HG03064 (cell line): Measurements from ENCODE around the gene DHPS.
"Not testable (repeated sequence)": the region's sequence is repeated elsewhere in the genome, so short reads cannot be mapped to it uniquely, and the experiment has no call there.

Experiments used
- ATAC-seq: cut with Tn5 transposase; IDR thresholded peaks from one replicate; pipeline ENCODE4 v1.9.1; 2021; ENCODE audit warnings: low read depth; ENCODE audit not compliant: unreplicated experiment

DHPS gene

GRCh38 chr19:12681074-12681987 lies at the start of gene DHPS:
Gene DHPS (minus strand): TSS chr19:12681880. CDS start chr19:12681766, 114 bp downstream.
- peak; percentile 58 for ATAC-seq

- no peak for ATAC-seq
Measured at GRCh38 chr19:12731337-12731736, 49.7 kb upstream of the DHPS start.

GRCh38 chr19:12730064-12730463 lies 48.4 kb upstream of the DHPS start:
- ATAC-seq: no peak

GRCh38 chr19:12727745-12728433 lies 46.2 kb upstream of the DHPS start:
- ATAC-seq: no peak

- ATAC-seq: no peak
Measured at GRCh38 chr19:12726988-12727316, 45.3 kb upstream of the DHPS start.

GRCh38 chr19:12725612-12726011 lies 43.9 kb upstream of the DHPS start:
- not testable (repeated sequence) for ATAC-seq

- no peak for ATAC-seq
Measured at GRCh38 chr19:12723641-12724426, 42.2 kb upstream of the DHPS start, which contains the start of gene TNPO2. Gene TNPO2 (minus strand): TSS chr19:12723932. CDS start chr19:12720977, 2,955 bp downstream.

GRCh38 chr19:12723381-12723640 lies 41.6 kb upstream of the DHPS start:
- ATAC-seq: no peak

GRCh38 chr19:12722566-12723380 lies 41.1 kb upstream of the DHPS start:
- ATAC-seq: peak; percentile 60

GRCh38 chr19:12721656-12722565 lies 40.2 kb upstream of the DHPS start:
- no peak for ATAC-seq

GRCh38 chr19:12720851-12721655 lies 39.4 kb upstream of the DHPS start:
- ATAC-seq: no peak

- ATAC-seq: no peak
Measured at GRCh38 chr19:12720296-12720695, 38.6 kb upstream of the DHPS start.

- no peak for ATAC-seq
Measured at GRCh38 chr19:12715929-12716328, 34.2 kb upstream of the DHPS start.

GRCh38 chr19:12715102-12715501 lies 33.4 kb upstream of the DHPS start:
- ATAC-seq: no peak

- ATAC-seq: not testable (repeated sequence)
Measured at GRCh38 chr19:12713304-12713703, 31.6 kb upstream of the DHPS start.

GRCh38 chr19:12712077-12712476 lies 30.4 kb upstream of the DHPS start:
- ATAC-seq: not testable (repeated sequence)

GRCh38 chr19:12711187-12711586 lies 29.5 kb upstream of the DHPS start:
- no peak for ATAC-seq

GRCh38 chr19:12708641-12709040 lies 27.0 kb upstream of the DHPS start:
- no peak for ATAC-seq

GRCh38 chr19:12706332-12706718 lies 24.6 kb upstream of the DHPS start:
- ATAC-seq: no peak
